Esophagus muscularis mucosa (tissue), 3 donors: ENCODE results near the gene NFYB.

ENCODE experiments used
- POLR2A ChIP-seq: fragments of 450-650 bp; IDR thresholded peaks from one replicate; pipeline ENCODE4 v1.6.1; 2017; ENCODE audit warnings: antibody characterized with exemption, moderate library complexity, mild to moderate bottlenecking, low read depth
- POLR2AphosphoS5 ChIP-seq, 2 donors: sonication (generic); formaldehyde crosslinking; IDR thresholded peaks; one replicate each; pipeline ENCODE4 v1.6.1; 2017; ENCODE audit warnings: antibody characterized with exemption in 2 of 2
- TF ChIP-seq, protein P1 (sequence below), 3 experiments: fragments of 200-600 bp in 2 of 3; fragments of 450-650 bp in 1 of 3; sonication (generic) in 2 of 3; IDR thresholded peaks; one replicate each; pipeline ENCODE4 v1.5.1; 2017 to 2019; ENCODE audit warnings: antibody characterized with exemption in 3 of 3, mild to moderate bottlenecking in 2 of 3, moderate library complexity in 1 of 3

DNA sequence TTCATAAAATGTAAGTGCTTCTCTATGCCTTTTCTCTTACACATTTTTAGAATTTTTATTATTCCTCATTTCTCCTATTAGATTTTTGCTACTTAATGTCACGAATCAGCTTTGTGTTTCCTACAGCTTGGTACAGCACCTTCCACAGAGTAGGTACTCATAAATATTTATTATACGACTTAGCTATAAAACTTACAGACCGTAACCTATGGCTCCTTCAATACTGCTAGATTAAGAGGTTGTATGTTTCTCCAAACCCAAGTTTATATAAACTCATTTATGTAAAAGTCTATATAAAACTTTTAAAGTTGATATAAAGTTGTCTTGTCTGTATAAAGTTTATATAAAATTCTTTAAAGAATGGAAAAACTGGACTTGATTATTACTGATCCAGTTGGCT, 11.5 kb downstream of the NFYB start:
- TF ChIP-seq, protein P1, sequence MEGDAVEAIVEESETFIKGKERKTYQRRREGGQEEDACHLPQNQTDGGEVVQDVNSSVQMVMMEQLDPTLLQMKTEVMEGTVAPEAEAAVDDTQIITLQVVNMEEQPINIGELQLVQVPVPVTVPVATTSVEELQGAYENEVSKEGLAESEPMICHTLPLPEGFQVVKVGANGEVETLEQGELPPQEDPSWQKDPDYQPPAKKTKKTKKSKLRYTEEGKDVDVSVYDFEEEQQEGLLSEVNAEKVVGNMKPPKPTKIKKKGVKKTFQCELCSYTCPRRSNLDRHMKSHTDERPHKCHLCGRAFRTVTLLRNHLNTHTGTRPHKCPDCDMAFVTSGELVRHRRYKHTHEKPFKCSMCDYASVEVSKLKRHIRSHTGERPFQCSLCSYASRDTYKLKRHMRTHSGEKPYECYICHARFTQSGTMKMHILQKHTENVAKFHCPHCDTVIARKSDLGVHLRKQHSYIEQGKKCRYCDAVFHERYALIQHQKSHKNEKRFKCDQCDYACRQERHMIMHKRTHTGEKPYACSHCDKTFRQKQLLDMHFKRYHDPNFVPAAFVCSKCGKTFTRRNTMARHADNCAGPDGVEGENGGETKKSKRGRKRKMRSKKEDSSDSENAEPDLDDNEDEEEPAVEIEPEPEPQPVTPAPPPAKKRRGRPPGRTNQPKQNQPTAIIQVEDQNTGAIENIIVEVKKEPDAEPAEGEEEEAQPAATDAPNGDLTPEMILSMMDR (IDR thresholded peaks at IDR 0.05), result no peak
- TF ChIP-seq POLR2AphosphoS5 (IDR thresholded peaks at IDR 0.05), result no peak
- TF ChIP-seq POLR2A, result no peak
